VCaP (cell line): Measurements from ENCODE around the gene TNPO2.

Source experiments
- H3K27ac ChIP-seq: fragments of 450-650 bp; 2 replicates; pipeline ENCODE4 v1.5.1; 2017
- CTCF ChIP-seq: fragments of 450-650 bp; conservative IDR thresholded peaks from 2 replicates; pipeline ENCODE4 v1.5.1; 2017; ENCODE audit warnings: mild to moderate bottlenecking, moderate library complexity

TNPO2 gene

GRCh38 chr19:12652219-12652618, 71.5 kb downstream of the TNPO2 start:
- TF ChIP-seq CTCF = no peak
- no peak overlapping the region for H3K27ac ChIP-seq

- no peak overlapping the region for H3K27ac ChIP-seq
- TF ChIP-seq CTCF = no peak
These were observed 73.8 kb downstream of the TNPO2 start for GRCh38 chr19:12649941-12650340.
